Tibial nerve (tissue), 4 donors: ENCODE data around the gene TBC1D22B. TPM values are rescaled to one million over a fixed set of nuclear protein-coding genes. Genes with fewer than 3 reads are reported as not detected.

Experiments used
- DNase-seq, 2 donors: peaks; one replicate each; pipeline ENCODE4 v3.0.0-alpha.2; 2019; ENCODE audit warnings: low spot score in 2 of 2
- H3K27ac ChIP-seq, 4 donors: fragments of 200-600 bp; sonication (generic) in 3 of 4; one replicate each; pipeline ENCODE4 v1.5.1; 2017 to 2019; ENCODE audit warnings: mild to moderate bottlenecking in 1 of 4
- H3K27me3 ChIP-seq, 2 donors: fragments of 200-600 bp; sonication (generic) in 1 of 2; one replicate each; pipeline versions ENCODE4 v1.5.1 to v1.6.0; 2017 to 2019
- H3K36me3 ChIP-seq, 3 donors: fragments of 200-600 bp; sonication (generic); one replicate each; pipeline ENCODE4 v1.5.1; 2018 to 2019
- H3K4me1 ChIP-seq, 4 donors: fragments of 200-600 bp; sonication (generic) in 3 of 4; one replicate each; pipeline ENCODE4 v1.5.1; 2017 to 2019
- H3K4me3 ChIP-seq, 4 donors: fragments of 200-600 bp; sonication (generic) in 3 of 4; one replicate each; pipeline ENCODE4 v1.5.1; 2017 to 2019; ENCODE audit warnings: mild to moderate bottlenecking in 1 of 4, moderate library complexity in 1 of 4
- H3K9me3 ChIP-seq, 4 donors: fragments of 200-600 bp; sonication (generic) in 3 of 4; one replicate each; pipeline ENCODE4 v1.5.1; 2017 to 2019
- CTCF ChIP-seq, 5 experiments: fragments of 200-600 bp in 3 of 5; fragments of 450-650 bp in 2 of 5; sonication (generic) in 3 of 5; IDR thresholded peaks; one replicate each; pipeline ENCODE4 v1.5.1; 2016 to 2019; ENCODE audit warnings: antibody characterized with exemption in 5 of 5, mild to moderate bottlenecking in 3 of 5, moderate library complexity in 2 of 5
- EP300 ChIP-seq, 2 donors: sonication (generic); formaldehyde crosslinking; IDR thresholded peaks; one replicate each; pipeline ENCODE4 v1.6.1; 2017; ENCODE audit warnings: antibody characterized with exemption in 2 of 2, mild to moderate bottlenecking in 1 of 2
- POLR2A ChIP-seq, 2 donors: fragments of 450-650 bp; IDR thresholded peaks; one replicate each; pipeline ENCODE4 v1.6.1; 2017; ENCODE audit warnings: antibody characterized with exemption in 2 of 2, mild to moderate bottlenecking in 2 of 2, moderate library complexity in 2 of 2
- WGBS, 2 donors: methylation state at CpG; one replicate each; pipeline ENCODE4 v1.1.5; 2018; 5-methylcytosine and 5-hydroxymethylcytosine counted together
- total RNA-seq, 4 donors: library from RNA; depleted of rRNA; stranded (reverse); fragments of >200 nt; gene quantifications; one replicate each; pipeline ENCODE4 v1.1.0, GENCODE V29; 2016

TBC1D22B gene
- total RNA-seq, 4 donors from 2014 or later: 5.1 to 9.4 (median 7.7) TPM

DNA sequence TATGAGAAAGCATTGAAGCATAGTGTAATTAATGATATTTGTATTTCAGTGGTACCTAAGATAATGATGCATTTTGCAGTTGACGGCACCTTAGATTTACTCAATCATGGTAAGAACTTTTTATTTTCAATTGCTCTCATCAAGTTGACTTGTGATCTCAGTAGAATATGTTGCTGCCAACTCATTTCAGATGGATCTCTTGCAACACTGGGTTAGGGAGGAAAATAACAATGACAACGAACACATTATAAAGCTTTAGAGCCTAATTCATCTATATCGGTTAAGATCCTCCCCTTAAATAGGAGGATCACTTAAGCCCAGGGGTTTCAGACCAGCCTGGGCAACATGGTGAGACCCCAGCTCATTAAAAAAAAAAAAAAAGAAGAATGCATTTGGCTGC is 18.0 kb upstream of the TBC1D22B start:
- Histone ChIP-seq H3K27me3 (no peaks in the 10 kb centered on the region), H3K9me3 (no peaks in the 10 kb centered on the region), H3K4me3 (no peak overlapping the region), H3K27ac (peak overlapping the region in 3 of 4 donors; percentile 41 to 78 (median 61)), H3K36me3 (no peaks in the 10 kb centered on the region), H3K4me1 (peaks cover 0 to 45% (median 14%) of the 10 kb centered on the region in 4 donors)
- WGBS, 2 donors: 56 to 73% methylated on average over 3 of the region's 3 CpGs
- no peak for TF ChIP-seq CTCF (IDR thresholded peaks at IDR 0.05)
- TF ChIP-seq POLR2A (IDR thresholded peaks at IDR 0.05): no peak
- no peak for TF ChIP-seq EP300 (IDR thresholded peaks at IDR 0.05)
- DNase-seq: no peak

- no peak for TF ChIP-seq CTCF (IDR thresholded peaks at IDR 0.05)
- TF ChIP-seq EP300 (IDR thresholded peaks at IDR 0.05): no peak
- no peak for TF ChIP-seq POLR2A (IDR thresholded peaks at IDR 0.05)
- DNase-seq: peak; percentile 65 to 89
- Histone ChIP-seq H3K27ac (peak overlapping the region in 3 of 4 donors; percentile 41 to 78 (median 61)), H3K9me3 (no peaks in the 10 kb centered on the region), H3K4me3 (no peak overlapping the region), H3K27me3 (no peaks in the 10 kb centered on the region), H3K36me3 (no peaks in the 10 kb centered on the region), H3K4me1 (peaks cover 0 to 47% (median 15%) of the 10 kb centered on the region in 4 donors)
- 21 to 25% methylated on average over 4 of the region's 4 CpGs for WGBS, 2 donors
These were observed 17.4 kb upstream of the TBC1D22B start for GRCh38 chr6:37239950-37240713.

DNA sequence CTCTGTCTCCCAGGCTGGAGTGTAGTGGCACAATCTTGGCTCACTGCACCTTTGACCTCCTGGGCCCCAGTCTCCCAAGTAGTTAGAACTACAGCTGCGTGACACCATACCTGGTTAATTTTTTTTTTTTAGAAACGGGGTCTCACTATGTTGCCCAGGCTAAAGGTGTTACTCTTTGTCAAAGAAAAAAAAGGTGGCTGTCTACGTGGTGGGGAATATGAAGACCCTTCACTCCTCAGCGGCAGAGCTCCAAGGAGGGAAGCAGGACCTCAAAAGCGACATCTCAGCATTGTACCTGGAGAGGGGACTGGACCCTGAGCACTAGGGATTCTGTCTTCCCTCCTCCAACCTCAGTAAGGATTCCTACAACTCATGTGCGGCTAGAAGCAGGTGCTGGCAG is 16.4 kb upstream of the TBC1D22B start:
- peaks cover 0 to 52% (median 17%) of the 10 kb centered on the region in 4 donors for H3K4me1 ChIP-seq
- peak overlapping the region in 1 of 4 donors; percentile 74 for H3K27ac ChIP-seq
- H3K27me3 ChIP-seq: no peaks in the 10 kb centered on the region
- TF ChIP-seq EP300 (IDR thresholded peaks at IDR 0.05) (no peak), POLR2A (IDR thresholded peaks at IDR 0.05) (no peak), CTCF (IDR thresholded peaks at IDR 0.05) (no peak)
- H3K36me3 ChIP-seq: no peaks in the 10 kb centered on the region
- 93 to 98% methylated on average over 6 of the region's 6 CpGs for WGBS, 2 donors
- no peak for DNase-seq
- no peak overlapping the region for H3K4me3 ChIP-seq
- H3K9me3 ChIP-seq: no peaks in the 10 kb centered on the region

GRCh38 chr6:37241775-37242428 is 15.7 kb upstream of the TBC1D22B start:
- Histone ChIP-seq H3K4me1 (peaks cover 0 to 52% (median 17%) of the 10 kb centered on the region in 4 donors), H3K27ac (peak overlapping the region in 3 of 4 donors; percentile 62 to 78 (median 74)), H3K27me3 (no peaks in the 10 kb centered on the region), H3K4me3 (no peak overlapping the region), H3K36me3 (no peaks in the 10 kb centered on the region), H3K9me3 (no peaks in the 10 kb centered on the region)
- TF ChIP-seq EP300 (IDR thresholded peaks at IDR 0.05) (no peak), POLR2A (IDR thresholded peaks at IDR 0.05) (no peak), CTCF (IDR thresholded peaks at IDR 0.05) (no peak)
- WGBS, 2 donors: 73 to 78% methylated on average over 5 of the region's 5 CpGs
- no peak for DNase-seq
